ENCODE data around the gene TBCK. TPM values are rescaled to one million over a fixed set of nuclear protein-coding genes. Genes with fewer than 3 reads are reported as not detected.

Gene TBCK
- polyA plus RNA-seq, 4 donors: 48.2 to 70.2 (median 56.8) TPM

DNA sequence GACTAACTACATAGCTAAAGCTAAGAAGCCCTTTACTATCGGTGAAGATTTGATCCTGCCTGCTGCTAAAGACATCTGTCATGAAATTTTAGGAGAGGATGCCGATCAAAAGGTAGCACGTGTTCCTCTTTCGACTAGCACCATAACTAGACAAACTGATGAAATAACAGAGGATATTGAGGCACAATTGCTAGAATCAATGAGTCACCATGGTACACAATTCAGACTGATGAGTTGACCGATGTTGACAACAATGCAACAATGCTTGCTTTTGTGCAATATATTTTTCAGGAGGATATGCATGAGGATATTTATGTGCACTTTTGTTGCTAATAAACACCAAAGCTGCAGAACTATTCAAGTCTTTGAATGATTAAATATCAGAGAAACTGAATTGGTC lies 24.3 kb downstream of the TBCK start:
- no peak for DNase-seq (ENCODE audit: low read depth in 4 of 4, low spot score in 2 of 4)

DNA sequence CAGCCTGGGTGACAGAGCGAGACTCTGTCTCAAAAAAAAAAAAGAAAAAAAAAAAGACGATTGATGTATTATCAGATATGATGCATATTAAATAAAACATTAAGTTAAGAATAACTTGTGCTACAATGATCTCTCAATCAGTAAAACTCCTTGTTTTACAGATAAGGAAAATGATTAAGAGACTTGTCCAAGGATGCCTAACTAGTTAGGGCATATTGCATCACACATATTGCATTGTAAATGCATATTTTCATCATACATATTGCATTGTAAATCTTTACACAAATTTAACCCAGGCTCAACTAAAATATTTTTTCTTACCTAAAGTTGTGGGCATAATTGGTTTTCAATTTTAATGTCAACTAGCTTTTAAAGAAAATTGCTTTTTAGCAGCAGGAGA lies 26.3 kb downstream of the TBCK start:
- DNase-seq (ENCODE audit: low read depth in 4 of 4, low spot score in 2 of 4): no peak

DNA sequence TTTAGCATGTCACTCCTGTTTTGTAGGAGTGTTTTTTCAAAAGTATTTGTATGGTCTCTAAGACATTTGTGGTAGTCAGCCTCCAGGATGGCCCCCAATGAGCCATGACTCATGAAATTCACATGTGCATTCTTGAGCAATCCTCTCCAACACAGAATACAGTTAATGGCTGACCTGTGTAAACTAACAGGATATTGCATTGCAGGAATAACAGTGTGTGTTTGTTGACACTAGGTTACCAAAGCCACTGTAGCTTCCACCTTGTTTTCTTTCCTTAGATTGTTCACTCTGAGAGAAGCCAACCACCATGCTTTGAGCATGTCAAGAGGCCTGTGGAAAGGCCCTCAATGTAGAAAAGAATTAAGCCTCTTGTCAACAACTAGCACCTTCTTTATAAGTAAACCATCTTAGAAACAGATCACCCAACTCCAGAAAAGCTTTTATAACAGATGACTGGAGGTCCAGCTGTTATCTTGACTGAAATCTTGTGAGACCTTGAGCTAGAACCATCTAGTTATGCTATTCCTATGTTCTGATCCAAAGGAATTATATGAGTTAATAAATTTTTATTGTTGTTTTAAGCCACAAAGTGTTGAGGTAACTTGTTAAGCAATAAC lies 28.5 kb downstream of the TBCK start:
- DNase-seq (ENCODE audit: low read depth in 4 of 4, low spot score in 2 of 4): peak in 2 of 4 donors; percentile 13 to 15

DNA sequence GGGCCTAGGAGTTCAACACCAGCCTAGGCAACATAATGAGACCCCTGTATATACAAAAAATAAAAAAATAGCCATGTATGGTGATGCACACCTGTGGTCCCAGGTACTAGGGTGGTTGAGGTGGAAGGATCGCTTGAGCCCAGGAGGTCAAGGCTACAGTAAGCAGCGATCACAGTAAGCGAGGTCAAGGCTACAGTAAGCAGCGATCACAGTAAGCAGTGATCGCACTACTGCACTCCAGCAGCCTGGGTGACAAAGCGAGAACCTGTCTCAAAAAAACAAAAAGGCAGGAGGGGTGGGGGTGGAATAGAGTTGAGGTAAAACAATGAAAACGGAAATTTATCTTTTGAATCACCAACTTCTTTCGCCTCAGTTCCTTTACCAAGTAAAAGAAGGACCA lies 29.4 kb downstream of the TBCK start:
- no peak for DNase-seq (ENCODE audit: low read depth in 4 of 4, low spot score in 2 of 4)

DNA sequence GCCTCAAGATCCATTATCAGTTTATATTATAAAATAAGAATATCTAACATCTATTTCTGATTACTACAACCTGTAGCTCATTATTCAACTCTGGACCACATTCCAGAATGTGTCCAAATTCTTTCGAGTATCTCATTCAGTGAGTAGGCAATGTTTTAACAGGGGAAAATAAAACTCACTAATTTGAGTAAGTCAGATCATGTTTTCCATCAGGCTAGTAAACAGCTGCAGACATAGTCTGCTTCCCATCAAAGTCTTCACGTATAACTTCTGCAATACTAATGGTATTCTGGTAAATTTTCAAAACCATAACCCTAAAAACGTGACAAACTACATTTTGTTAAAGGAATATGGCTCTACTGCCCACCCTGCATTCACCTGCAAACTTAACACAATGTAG lies 31.8 kb downstream of the TBCK start:
- DNase-seq (ENCODE audit: low read depth in 4 of 4, low spot score in 2 of 4): no peak

DNA sequence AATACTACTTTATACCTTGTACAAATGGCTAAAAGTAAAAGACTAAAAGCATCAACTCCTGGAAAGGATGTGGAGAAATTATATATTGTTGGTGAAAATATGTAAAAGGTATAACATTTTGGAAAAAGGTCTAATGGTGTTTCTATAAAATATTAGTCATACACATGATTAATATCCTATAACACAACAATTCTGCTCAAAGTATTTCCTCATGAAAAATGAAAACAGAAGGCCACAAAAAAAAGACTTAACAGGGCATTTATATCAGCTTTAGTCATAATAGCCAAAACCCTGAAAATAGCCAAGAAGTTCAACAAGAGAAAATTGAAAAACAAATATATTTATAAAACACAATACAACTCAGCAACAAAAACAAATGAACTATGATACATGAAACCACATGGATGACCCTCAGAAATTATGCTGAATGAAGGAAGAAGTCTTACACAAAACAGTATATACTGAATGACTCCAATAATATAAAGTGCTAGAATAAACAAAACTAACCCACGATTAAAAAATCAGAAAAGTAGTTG lies 38.8 kb downstream of the TBCK start:
- no peak for DNase-seq (ENCODE audit: low read depth in 4 of 4, low spot score in 2 of 4)

DNA sequence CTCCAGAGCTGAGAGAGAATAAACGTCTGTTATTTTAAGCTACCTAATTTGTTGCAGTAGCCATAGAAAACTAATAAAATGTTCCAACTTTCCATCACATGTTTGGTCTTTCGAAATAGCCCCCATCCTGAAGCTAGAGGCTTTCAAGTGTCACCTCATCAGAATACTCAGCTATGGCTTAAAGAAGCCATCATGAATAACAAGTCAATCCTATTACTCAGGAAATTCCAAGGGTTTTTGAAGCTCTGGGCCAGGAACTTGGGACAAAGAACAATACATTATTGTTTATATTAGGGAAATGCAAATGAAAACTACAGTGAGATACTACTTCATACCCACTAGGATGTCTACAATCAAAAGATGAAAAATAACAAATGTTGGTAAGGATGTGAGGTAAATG lies 42.2 kb downstream of the TBCK start:
- no peak for DNase-seq (ENCODE audit: low read depth in 4 of 4, low spot score in 2 of 4)

DNA sequence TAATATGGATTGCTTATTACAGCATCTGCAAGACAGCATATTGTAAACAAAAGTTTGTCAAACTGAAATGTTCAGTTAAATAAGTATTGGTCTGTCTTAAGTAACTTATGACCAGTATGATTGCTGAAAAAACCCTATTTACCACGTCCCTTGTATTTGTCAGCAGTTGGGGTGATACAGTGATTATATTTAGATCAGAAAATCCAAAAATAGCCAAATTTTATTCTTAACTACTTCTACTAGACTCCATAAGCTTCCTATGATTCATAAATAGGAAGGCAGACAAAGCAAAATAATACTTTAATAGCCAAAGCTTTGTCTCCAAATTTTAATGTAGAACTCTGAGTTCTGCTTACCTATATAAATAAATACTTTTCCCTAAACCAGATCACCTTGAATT lies 45.3 kb downstream of the TBCK start:
- DNase-seq (ENCODE audit: low read depth in 4 of 4, low spot score in 2 of 4): no peak

DNA sequence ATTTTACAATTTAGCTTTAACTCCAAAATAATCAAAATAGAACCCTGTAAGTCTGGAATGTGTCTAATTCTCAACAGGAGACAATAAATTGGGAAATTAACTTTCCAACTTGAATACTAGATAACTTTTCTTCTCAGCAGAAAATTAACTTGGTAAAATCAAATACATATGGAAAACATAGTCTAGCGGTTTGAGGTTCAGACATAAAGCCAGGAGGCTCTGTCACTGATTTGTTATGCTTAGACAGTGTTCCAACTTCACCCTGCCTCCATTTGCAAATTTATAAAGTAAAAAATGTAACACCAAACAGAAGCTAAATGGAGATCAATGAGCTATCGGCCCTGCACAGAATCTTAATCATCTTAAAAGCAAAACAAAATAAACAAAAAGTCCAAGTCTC lies 46.3 kb downstream of the TBCK start:
- no peak for DNase-seq (ENCODE audit: low read depth in 4 of 4, low spot score in 2 of 4)

DNA sequence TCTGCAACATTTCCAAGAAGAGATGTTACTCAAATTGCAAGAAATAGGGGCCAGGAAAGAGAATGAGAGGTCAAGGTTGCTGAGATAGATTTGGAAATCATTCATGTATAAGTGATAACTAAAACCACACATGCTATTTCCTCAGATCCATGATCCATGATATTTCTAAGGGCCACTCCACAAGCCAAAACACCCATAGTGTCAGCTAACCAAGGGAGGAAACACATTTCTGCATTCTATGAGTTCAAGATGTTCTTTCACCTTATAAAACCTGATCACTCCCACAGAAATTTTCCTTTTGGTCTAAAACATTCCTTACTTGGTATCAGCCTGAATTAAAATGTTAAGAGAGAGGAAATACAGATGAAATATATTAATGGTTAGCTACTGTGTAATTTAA lies 47.2 kb downstream of the TBCK start:
- DNase-seq (ENCODE audit: low read depth in 4 of 4, low spot score in 2 of 4): no peak

DNA sequence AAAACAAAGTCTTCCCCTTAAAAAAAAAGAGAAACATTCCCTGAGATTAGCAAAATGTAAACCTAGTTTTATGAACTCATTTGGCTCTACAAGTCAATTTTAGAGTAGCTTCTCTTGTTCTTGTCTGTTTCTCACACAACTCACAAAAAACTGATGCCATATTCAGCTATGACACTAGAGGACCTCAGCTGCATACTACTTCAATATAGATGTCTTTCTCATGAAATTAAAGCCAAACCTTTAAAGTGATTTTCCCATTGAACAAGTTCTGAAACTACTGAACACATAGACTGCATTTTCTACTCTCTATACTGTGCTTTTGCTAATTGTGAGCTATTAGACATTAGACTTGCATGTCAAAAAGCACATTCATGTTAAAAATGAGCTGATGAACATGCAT lies 49.8 kb downstream of the TBCK start:
- DNase-seq (ENCODE audit: low read depth in 4 of 4, low spot score in 2 of 4): peak in 1 of 4 donors; percentile 10

DNA sequence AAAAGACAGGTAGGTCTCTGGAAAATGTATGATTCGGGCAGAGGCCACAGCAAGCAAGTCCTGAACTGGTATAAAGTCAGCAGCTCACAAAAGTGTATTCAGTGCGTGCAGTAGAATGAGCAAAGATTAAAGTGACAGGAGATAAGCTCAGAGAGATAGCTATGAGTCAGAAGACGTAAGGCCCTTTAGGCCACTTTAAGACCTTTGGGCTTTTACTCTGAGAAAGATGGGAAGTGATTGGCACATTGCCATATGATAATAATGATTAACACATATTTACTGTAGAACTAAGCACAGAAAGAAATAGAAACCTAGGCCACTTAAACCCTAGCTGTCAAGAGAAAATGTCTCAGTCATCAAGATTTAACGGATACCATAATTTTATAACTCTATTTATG lies 51.7 kb downstream of the TBCK start:
- no peak for DNase-seq (ENCODE audit: low read depth in 4 of 4, low spot score in 2 of 4)

DNA sequence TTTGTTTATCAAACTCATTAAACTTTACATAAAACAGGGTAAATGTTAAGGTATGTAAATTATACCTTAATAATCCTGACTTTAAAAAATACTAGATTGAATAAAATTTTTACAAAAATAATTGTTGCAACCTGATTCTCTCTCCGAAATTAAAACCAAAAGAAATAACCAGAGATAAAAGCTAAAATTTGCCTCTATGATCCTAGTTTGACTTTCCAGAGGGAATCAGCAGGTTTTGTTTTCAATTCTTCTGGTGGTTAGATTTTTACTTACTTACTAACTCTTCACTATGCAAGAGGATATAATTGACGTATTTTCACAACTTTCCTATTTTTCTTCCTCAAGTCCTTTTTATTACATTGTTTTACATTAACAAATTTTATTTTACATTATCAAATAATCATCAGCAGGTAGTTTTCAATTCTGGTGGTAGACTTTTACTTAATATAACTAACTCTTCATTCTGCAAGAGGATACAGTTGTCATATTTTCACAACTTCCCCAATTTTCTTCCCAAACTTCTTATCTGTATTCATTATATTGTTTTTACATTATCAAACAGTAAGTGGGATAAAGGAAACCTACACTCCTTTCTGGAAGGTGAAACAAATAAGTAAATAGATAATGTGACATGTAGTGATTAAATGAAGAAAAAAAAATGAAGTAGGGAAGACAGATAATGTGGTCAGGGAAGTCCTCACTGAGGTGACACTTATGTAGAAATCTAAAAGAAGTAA lies 52.2 kb downstream of the TBCK start:
- no peak for DNase-seq (ENCODE audit: low read depth in 4 of 4, low spot score in 2 of 4)

DNA sequence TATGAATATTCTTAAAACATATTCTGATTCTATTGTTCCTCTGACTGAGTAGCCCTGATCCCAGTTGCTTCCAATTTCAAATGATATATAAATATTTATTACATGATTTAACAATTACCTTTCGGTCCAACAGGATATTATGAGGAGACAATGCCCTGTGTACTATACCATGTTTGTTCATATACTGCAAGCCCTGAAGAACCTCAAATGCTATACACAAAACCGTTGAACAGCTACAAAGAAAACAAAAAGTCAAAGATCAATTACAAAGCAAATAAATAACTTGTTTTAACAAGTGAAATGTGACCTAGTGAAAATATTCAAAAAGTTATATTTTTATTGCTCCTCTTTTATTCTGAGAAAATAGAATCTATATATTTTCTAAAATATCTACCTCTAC lies 54.0 kb downstream of the TBCK start:
- DNase-seq (ENCODE audit: low read depth in 4 of 4, low spot score in 2 of 4): no peak

DNA sequence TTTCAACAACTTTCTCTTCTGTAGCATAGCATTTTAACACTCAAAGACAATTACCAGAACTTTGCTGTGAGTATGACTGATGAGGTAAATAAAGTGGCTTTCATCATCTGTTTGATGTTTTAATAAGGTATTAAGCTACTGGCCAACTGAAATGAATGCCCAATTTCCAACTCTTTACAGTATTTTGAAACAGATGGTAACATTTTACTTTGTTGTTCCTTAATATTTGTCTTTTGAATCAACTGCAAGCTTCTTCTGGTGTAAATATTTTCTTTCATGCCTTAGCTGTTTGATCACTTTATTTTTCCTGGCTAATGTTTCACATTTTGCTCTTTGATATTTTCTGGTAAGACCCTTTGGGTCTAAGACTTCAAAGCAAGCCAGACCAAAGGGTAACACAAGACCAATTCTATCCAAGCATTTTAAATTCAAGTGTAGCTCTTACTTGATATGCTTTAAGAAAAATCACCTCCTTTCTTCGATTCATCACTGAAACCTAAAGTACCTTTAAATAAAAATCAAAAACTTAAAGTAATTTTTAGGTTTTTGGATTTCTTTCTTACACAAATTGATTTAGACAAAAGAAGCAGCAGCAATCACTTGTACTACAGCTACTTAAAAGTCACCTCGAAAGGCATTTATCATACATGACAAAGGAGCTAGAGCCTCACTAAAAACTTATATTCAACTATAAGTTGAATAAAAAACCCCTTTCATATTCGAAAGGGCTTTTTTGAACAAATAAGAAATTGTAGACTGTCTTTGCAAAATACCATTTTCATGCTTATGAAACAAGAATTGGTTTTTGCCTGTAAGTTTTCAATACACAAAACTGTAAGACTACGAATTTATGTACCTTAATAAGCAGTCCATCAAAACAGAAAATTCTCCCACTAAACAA lies 57.6 kb downstream of the TBCK start:
- no peak for DNase-seq (ENCODE audit: low read depth in 4 of 4, low spot score in 2 of 4)

DNA sequence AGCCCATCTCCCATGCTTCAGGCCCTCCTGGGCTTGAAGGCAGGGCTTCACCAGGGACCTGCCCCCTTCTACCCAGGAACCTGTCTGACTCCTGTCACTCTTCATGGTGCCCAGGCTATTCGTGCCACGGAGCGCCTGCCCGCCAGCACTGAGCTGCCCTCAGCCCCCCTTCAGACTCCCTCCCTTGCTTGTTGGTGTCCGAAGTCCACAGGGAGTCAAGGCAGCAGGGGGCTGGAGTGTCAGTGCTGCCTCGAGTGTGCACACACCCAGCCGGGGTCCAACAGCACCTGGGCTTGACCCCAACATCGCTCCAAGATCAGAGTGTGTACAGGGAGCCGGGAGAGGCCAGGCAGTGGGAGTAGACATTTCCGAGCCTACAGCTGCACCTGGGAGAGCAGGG lies 59.8 kb downstream of the TBCK start:
- no peak for DNase-seq (ENCODE audit: low read depth in 4 of 4, low spot score in 2 of 4)

DNA sequence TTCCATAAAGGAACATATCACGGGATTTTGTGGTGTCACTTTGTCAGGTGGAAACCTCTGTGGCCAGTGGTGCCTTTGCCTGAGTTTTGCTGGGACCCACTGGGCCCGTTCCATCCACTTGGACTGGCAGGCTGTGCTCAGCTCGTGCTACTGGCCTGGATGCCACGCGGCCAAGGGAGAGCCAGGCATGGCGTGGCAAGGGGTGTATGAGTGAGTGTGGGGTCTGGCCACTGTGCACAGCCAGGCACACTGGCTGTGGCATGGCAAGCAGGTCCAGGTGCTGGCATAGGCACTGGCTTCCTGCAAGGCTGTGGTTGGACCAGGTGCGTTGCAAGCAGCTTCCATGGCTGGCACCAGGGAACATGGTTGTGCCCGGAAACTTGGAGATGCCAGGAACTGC lies 60.8 kb downstream of the TBCK start:
- no peak for DNase-seq (ENCODE audit: low read depth in 4 of 4, low spot score in 2 of 4)

DNA sequence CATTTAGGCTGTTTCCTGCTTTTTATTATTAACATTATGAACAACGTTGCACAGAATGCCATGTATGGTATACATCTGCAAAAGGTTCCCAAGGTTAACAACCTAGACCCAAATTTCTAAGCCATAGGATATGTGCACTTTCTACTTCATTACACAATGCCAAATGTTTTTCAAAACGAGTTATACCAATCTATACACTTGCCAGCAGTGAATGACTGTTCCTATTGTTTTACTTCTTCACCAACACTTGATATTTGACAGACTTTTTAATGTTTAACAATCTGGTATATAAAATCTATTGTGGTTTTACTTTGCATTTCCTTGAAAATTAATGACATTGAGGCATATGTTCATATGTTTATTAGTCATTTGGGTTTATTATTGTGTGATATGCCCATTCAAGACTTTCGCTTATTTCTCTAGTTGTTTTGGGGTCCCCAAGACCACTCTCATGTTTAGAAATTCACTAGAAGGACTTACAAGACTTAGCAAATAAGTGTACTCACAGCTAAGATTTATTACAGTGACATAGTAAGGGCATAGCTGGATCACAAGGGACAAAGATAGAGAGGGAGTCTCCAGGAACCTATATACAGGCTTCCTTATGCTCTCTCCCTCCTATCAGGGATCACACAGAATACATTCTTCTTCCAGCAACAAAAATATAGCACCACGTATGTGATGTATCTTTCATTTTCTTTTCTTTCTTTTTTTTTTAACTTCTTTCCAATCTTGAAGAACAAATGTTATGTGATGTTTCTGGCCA lies 62.5 kb downstream of the TBCK start:
- DNase-seq (ENCODE audit: low read depth in 4 of 4, low spot score in 2 of 4): no peak

DNA sequence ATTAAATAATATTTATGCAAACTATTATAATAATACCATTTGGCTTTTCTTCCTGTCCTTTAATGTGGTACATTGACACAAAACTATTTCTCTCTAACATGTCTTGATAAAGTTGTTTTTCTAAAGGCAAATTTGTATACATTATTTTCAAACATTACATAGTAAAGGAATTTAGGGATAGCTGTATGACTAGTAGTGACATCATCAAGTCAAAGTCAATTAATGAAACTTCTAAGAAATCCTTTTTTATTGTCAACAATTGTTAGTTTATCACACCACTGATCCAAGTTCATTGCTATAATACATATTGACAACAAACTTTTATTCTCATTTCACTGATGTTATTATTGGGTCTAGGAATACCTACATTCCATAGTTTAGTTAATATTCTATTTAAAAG lies 68.4 kb downstream of the TBCK start:
- no peak for DNase-seq (ENCODE audit: low read depth in 4 of 4, low spot score in 2 of 4)

DNA sequence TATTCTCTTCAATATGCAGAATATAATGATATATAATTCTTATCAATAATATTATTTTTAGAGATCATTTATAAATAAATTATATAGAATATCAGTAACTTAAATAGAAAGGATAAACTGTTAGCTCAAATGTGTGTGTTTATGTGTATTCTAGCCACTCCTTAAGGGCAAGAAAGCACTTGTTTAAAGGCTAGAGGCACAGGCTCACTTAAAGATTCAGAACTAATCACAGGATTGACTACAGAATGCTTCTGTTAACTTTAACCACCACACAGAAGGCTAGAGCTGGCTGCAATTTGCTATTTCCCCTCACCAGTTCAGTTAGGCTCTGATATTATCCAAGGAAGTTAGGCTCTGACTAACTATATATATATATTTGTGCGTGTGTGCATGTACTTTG lies 69.6 kb downstream of the TBCK start:
- no peak for DNase-seq (ENCODE audit: low read depth in 4 of 4, low spot score in 2 of 4)

DNA sequence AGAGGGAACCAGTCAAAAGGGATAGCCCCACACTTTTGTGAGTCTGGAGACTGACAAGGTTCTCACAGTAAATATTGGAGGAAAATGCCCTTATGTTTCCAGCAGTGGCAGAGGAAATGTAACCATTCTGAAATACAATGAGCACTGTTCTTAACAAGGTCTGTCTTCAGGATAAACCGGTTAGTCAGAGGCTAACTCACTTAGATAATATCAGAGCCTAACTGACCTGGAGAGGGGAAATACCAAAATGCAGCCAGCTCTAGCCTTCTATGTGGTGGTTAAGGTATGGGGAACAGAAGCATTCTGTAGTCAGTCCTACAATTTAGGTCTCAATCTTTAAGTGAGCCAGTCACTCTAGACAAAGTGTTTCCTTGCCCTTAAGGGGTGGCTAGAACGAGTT lies 70.8 kb downstream of the TBCK start:
- DNase-seq (ENCODE audit: low read depth in 4 of 4, low spot score in 2 of 4): no peak
